ENCODE measurements around the gene GPATCH4. TPM values are rescaled to one million over a fixed set of nuclear protein-coding genes. Genes with fewer than 3 reads are reported as not detected.
A peak's percentile ranks its signal among the peaks of the same experiment; 100 is the strongest.
"Not testable (repeated sequence)": the region's sequence is repeated elsewhere in the genome, so short reads cannot be mapped to it uniquely, and the experiment has no call there.

The GPATCH4 gene
- total RNA-seq, 3 donors from 2014 or later = 17.4 to 25.9 (median 21.5) TPM

DNA sequence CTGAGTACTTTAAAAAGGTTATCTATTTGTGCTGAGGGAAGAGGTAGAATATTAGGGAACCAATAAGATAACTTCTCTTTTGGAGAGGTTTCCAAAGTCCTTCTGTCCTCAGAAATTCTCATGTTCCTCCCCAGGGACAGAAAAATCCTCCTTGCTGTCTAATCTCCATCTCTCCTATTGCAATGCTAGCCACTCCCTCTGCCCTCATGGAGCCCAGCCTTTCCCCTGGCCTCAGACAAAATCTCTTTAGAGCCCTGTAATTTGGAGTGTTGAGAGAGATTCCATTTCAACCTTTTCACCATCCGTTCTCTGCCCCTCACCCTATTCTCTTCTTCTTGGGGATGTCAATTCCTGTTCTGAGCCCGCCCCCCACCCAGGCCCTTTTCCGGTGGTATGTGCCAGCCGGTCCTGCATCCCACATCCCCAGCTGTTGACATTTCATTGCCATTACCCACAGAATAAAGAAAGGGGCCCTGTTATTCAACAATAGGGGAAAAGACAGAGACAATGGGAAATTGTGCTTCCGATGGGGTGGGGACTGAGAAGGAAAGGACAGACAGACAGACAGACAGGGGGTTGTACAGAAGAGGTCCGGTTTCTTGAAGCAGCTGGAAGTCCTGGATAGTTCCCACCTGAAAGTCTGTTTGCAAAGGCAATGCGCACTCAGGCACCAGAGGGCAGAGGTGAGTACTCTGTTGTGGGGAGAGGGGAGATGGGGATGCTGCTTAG lies 17.7 kb upstream of the GPATCH4 start, which contains the start of gene HAPLN2:
Gene HAPLN2 (plus strand): TSS at position 563 of the 729 bp plus-strand sequence. CDS start 4,076 bp downstream, outside the sequence.
- peaks cover 3% of the 10 kb centered on the region for H3K4me1 ChIP-seq (ENCODE audit: low read depth)
- no peak within 1 kb of the TSS for H3K4me3 ChIP-seq
- intact Hi-C loops (cut with DNase I, micrococcal nuclease) = loop anchor here in 1 of 2 donors (10.0 kb wide), 1 partner anchor 234 kb away; no protein-coding TSS in a partner anchor
- no peaks in the 10 kb centered on the region for H3K36me3 ChIP-seq (ENCODE audit: low read depth)
- no peaks in the 10 kb centered on the region for H3K9me3 ChIP-seq
- TF ChIP-seq, protein P1, sequence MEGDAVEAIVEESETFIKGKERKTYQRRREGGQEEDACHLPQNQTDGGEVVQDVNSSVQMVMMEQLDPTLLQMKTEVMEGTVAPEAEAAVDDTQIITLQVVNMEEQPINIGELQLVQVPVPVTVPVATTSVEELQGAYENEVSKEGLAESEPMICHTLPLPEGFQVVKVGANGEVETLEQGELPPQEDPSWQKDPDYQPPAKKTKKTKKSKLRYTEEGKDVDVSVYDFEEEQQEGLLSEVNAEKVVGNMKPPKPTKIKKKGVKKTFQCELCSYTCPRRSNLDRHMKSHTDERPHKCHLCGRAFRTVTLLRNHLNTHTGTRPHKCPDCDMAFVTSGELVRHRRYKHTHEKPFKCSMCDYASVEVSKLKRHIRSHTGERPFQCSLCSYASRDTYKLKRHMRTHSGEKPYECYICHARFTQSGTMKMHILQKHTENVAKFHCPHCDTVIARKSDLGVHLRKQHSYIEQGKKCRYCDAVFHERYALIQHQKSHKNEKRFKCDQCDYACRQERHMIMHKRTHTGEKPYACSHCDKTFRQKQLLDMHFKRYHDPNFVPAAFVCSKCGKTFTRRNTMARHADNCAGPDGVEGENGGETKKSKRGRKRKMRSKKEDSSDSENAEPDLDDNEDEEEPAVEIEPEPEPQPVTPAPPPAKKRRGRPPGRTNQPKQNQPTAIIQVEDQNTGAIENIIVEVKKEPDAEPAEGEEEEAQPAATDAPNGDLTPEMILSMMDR (IDR thresholded peaks at IDR 0.05) = no peak
- ATAC-seq = no peak
- no peak for DNase-seq

GRCh38 chr1:156616463-156616862 lies 15.2 kb upstream of the GPATCH4 start:
- TF ChIP-seq, protein P1 (IDR thresholded peaks at IDR 0.05) = no peak
- intact Hi-C loops (cut with DNase I, micrococcal nuclease) = loop anchor here in 1 of 2 donors (10.0 kb wide), 1 partner anchor 232 kb away; no protein-coding TSS in a partner anchor
- Histone ChIP-seq H3K36me3 (ENCODE audit: low read depth) (no peaks in the 10 kb centered on the region), H3K4me1 (ENCODE audit: low read depth) (no peaks in the 10 kb centered on the region), H3K9me3 (no peaks in the 10 kb centered on the region), H3K4me3 (no peak overlapping the region)
- DNase-seq (no peak), ATAC-seq (peak; percentile 42)

GRCh38 chr1:156615946-156616345 lies 14.7 kb upstream of the GPATCH4 start:
- no peak overlapping the region for H3K4me3 ChIP-seq
- H3K9me3 ChIP-seq = no peaks in the 10 kb centered on the region
- TF ChIP-seq, protein P1 (IDR thresholded peaks at IDR 0.05) = no peak
- DNase-seq = no peak
- ATAC-seq = no peak
- H3K4me1 ChIP-seq (ENCODE audit: low read depth) = no peaks in the 10 kb centered on the region
- no peaks in the 10 kb centered on the region for H3K36me3 ChIP-seq (ENCODE audit: low read depth)
- intact Hi-C loops (cut with DNase I, micrococcal nuclease) = loop anchor here in 1 of 2 donors (10.0 kb wide), 1 partner anchor 231 kb away; no protein-coding TSS in a partner anchor

GRCh38 chr1:156612666-156613065 lies 11.4 kb upstream of the GPATCH4 start:
- Histone ChIP-seq H3K9me3 (no peaks in the 10 kb centered on the region), H3K4me3 (no peak overlapping the region), H3K36me3 (ENCODE audit: low read depth) (peaks cover 4% of the 10 kb centered on the region), H3K4me1 (ENCODE audit: low read depth) (no peaks in the 10 kb centered on the region)
- DNase-seq (no peak), ATAC-seq (no peak)
- intact Hi-C loops (cut with DNase I, micrococcal nuclease) = loop anchor here in 1 of 2 donors (10.0 kb wide), 1 partner anchor 228 kb away; no protein-coding TSS in a partner anchor
- TF ChIP-seq, protein P1 (IDR thresholded peaks at IDR 0.05) = no peak

GRCh38 chr1:156610072-156610471 lies 8.8 kb upstream of the GPATCH4 start:
- H3K36me3 ChIP-seq (ENCODE audit: low read depth); ATAC-seq: not testable (repeated sequence)
- intact Hi-C loops (cut with DNase I, micrococcal nuclease) = loop anchor here in 1 of 2 donors (10.0 kb wide), 1 partner anchor 225 kb away; no protein-coding TSS in a partner anchor

DNA sequence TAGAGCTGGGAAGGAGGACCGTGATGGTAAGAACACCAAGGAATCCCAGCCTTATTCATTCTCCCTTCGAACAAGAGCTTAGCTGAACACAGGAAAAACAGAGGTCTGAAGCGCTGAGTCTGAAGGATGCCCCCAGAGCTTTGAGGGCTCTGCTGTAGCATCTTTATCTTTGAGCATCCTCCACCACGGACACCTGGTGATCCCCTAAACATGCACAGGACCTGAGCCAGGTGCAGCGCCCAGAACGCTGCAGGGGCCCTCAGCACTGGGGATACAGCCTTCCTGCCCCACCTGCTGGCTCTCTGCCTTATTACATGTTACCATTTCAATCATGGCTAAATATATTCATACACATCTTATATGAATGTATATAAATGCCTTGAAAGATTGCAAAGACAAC lies 7.7 kb upstream of the GPATCH4 start:
- ATAC-seq (peak; percentile 83), DNase-seq (peak in 1 of 3 donors; percentile 74)
- intact Hi-C loops (cut with DNase I, micrococcal nuclease) = loop anchor here (10.0 kb wide), 2 partner anchors 124 to 154 kb away; no protein-coding TSS in a partner anchor
- TF ChIP-seq, protein P1 (IDR thresholded peaks at IDR 0.05) = no peak
- Histone ChIP-seq H3K4me1 (ENCODE audit: low read depth) (no peaks in the 10 kb centered on the region), H3K9me3 (no peaks in the 10 kb centered on the region), H3K36me3 (ENCODE audit: low read depth) (peaks cover 4% of the 10 kb centered on the region), H3K4me3 (no peak overlapping the region)

More at GRCh38 chr1:156610072-156610471, 8.8 kb upstream of the GPATCH4 start:
- not testable (repeated sequence) for H3K4me3 ChIP-seq; H3K9me3 ChIP-seq; DNase-seq; H3K4me1 ChIP-seq (ENCODE audit: low read depth)
